ENCODE measurements around the gene APCDD1. TPM values are rescaled to one million over a fixed set of nuclear protein-coding genes. Genes with fewer than 3 reads are reported as not detected.
A peak's percentile ranks its signal among the peaks of the same experiment; 100 is the strongest.

Gene APCDD1
- total and polyA plus RNA-seq, 2 of the 8 experiments (the other 6 are each of a cell fraction or from before 2014, with no cell fraction given) = 2.6 to 3.6 TPM

GRCh38 chr18:10533111-10533510, 78.7 kb downstream of the APCDD1 start:
- Histone ChIP-seq H3K27ac (ENCODE audit: low read depth, low read length) (no peak overlapping the region), H3K27me3 (replicated peaks in 1 of 4; ENCODE audit: control insufficient read depth in 3 of 4, extremely low read depth in 1 of 4, insufficient read depth in 3 of 4, low read length in 3 of 4) (no peaks in the 10 kb centered on the region), H3K36me3 (ENCODE audit: control insufficient read depth in 2 of 4, insufficient read depth in 4 of 4, low read length in 3 of 4) (no peaks in the 10 kb centered on the region; a peak in 1 of 8 replicates), H2BK20ac (ENCODE audit: low read length) (no peak overlapping the region), H2BK15ac (ENCODE audit: low read length) (no peak overlapping the region), H3K4me3 (ENCODE audit: extremely low read depth in 1 of 4, insufficient read depth in 2 of 4, low read depth in 3 of 4, low read length in 4 of 4) (no peak overlapping the region), H4K8ac (ENCODE audit: extremely low read depth, insufficient read depth, low read length) (no peak overlapping the region), H3K23ac (ENCODE audit: insufficient read length) (no peak overlapping the region), H3K56ac (replicated peaks; ENCODE audit: insufficient read length, low read depth, low read length) (no peak overlapping the region), H2BK5ac (ENCODE audit: low read depth, low read length) (no peak overlapping the region), H3K4ac (replicated peaks; ENCODE audit: insufficient read length, low read depth, low read length) (no peak overlapping the region), H3K79me2 (ENCODE audit: control insufficient read depth in 1 of 2, insufficient read depth in 2 of 2, low read length in 2 of 2) (peaks cover 8 to 48% of the 10 kb centered on the region in 2 experiments), H3K4me1 (replicated peaks in 1 of 4; ENCODE audit: control insufficient read depth in 3 of 4, insufficient read depth in 4 of 4, low read length in 3 of 4) (no peaks in the 10 kb centered on the region), H3K9me3 (ENCODE audit: insufficient read depth in 2 of 2, low read depth in 1 of 2, low read length in 1 of 2) (no peaks in the 10 kb centered on the region), H3K18ac (ENCODE audit: extremely low read depth, low read length) (no peak overlapping the region), H4K91ac (replicated peaks; ENCODE audit: insufficient read length, low read length) (no peak overlapping the region), H2AFZ (ENCODE audit: low read length) (no peak overlapping the region), H3K9ac (replicated peaks in 1 of 4; ENCODE audit: extremely low read depth in 1 of 4, low read depth in 3 of 4, low read length in 3 of 4) (no peak overlapping the region), H3K14ac (ENCODE audit: insufficient read length) (no peak overlapping the region), H2AK5ac (ENCODE audit: low read depth, low read length) (no peak overlapping the region), H3K23me2 (ENCODE audit: low read depth, low read length) (peaks cover under 1% of the 10 kb centered on the region; the same call in 1 of the 2 replicates), H2BK12ac (ENCODE audit: low read depth, low read length) (no peak overlapping the region), H4K20me1 (replicated peaks in 1 of 2; ENCODE audit: control insufficient read depth in 1 of 2, insufficient read depth in 2 of 2, low read length in 2 of 2) (peaks cover 0 to 6% of the 10 kb centered on the region in 2 experiments), H3K79me1 (ENCODE audit: low read depth, low read length) (peaks cover 4% of the 10 kb centered on the region), H2BK120ac (replicated peaks; ENCODE audit: low read depth, low read length) (no peak overlapping the region), H3K4me2 (ENCODE audit: insufficient read depth in 1 of 2, low read depth in 2 of 2, low read length in 2 of 2) (no peak overlapping the region), H4K5ac (ENCODE audit: insufficient read length, low read depth, low read length) (no peak overlapping the region)
- ChIA-PET CTCF (ENCODE audit: partially characterized antibody) (interaction anchor here (1.2 kb wide), 1 partner anchor 11 kb away, joined by 6 read pairs; no protein-coding TSS in a partner anchor), POLR2A (ENCODE audit: partially characterized antibody) (no interaction called here)
- TF ChIP-seq GABPA (IDR thresholded peaks at IDR 0.05; ENCODE audit: borderline replicate concordance, insufficient read depth, low read length) (no peak), CEBPB (IDR thresholded peaks at IDR 0.05; ENCODE audit: low read depth, low read length) (peak; percentile 58; the same call in 1 of the 2 replicates), SIX5 (IDR thresholded peaks at IDR 0.05; ENCODE audit: low read depth, low read length) (no peak), SRF (IDR thresholded peaks at IDR 0.05; ENCODE audit: low read depth, low read length) (no peak)
- FAIRE-seq (no peak), DNase-seq (ENCODE audit: low read depth in 1 of 2, low spot score in 2 of 2) (no peak)
- WGBS, 2 experiments (ENCODE audit: extremely low coverage in 1 of 2, insufficient coverage in 1 of 2, insufficient read length in 1 of 2, insufficient replicate concordance in 2 of 2, low coverage in 1 of 2, low lambda C conversion rate in 2 of 2, missing lambda C conversion rate in 1 of 2) = 94% methylated on average over 2 of the region's 2 CpGs; no CpG with 5 or more reads in 1 of the 2 experiments

Data from H1 (cell line).